Measurements from ENCODE around the gene TEX261.

Gene TEX261

DNA sequence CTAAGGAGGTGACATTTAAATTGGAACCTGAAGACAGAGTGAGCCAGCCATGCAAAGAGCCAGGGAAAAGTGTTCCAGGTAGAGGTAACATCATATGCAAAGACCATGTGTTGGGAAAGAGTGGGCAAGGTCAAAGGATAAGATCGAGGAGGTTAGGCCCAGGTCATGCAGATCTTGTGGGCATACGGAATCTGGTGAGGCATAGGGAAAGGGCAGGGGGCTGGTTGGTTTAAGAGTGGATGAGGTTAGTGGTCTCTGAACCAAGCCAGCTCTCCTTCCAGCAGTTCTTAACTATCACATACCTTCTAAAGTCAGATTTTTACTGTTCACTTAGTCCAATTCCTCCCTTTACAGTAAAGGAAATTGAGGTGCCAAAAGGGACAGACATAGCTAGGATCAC, 13.3 kb downstream of the TEX261 start:
- H3K4me3 ChIP-seq (IDR thresholded peaks at IDR 0.05; ENCODE audit: insufficient read depth, low read depth, low read length), result no peak overlapping the region
- H3K36me3 ChIP-seq (ENCODE audit: insufficient read depth), result no peaks in the 10 kb centered on the region
- H3K9ac ChIP-seq, result no peak overlapping the region
- no peaks in the 10 kb centered on the region for H3K27me3 ChIP-seq (ENCODE audit: insufficient read depth, low read depth)
- peaks cover 13% of the 10 kb centered on the region for H3K4me1 ChIP-seq (ENCODE audit: low read depth, poor library complexity, severe bottlenecking)
- H3K79me2 ChIP-seq (ENCODE audit: insufficient read depth, low read depth), result no peaks in the 10 kb centered on the region
- no peak overlapping the region for H3K4me2 ChIP-seq
- H4K20me1 ChIP-seq (ENCODE audit: insufficient read depth), result no peaks in the 10 kb centered on the region
- no peak overlapping the region for H3K27ac ChIP-seq
- TF ChIP-seq, protein P1, sequence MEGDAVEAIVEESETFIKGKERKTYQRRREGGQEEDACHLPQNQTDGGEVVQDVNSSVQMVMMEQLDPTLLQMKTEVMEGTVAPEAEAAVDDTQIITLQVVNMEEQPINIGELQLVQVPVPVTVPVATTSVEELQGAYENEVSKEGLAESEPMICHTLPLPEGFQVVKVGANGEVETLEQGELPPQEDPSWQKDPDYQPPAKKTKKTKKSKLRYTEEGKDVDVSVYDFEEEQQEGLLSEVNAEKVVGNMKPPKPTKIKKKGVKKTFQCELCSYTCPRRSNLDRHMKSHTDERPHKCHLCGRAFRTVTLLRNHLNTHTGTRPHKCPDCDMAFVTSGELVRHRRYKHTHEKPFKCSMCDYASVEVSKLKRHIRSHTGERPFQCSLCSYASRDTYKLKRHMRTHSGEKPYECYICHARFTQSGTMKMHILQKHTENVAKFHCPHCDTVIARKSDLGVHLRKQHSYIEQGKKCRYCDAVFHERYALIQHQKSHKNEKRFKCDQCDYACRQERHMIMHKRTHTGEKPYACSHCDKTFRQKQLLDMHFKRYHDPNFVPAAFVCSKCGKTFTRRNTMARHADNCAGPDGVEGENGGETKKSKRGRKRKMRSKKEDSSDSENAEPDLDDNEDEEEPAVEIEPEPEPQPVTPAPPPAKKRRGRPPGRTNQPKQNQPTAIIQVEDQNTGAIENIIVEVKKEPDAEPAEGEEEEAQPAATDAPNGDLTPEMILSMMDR (conservative IDR thresholded peaks at IDR 0.05; ENCODE audit: low read depth, low read length), result no peak
- H2AFZ ChIP-seq (ENCODE audit: low read depth), result no peak overlapping the region

DNA sequence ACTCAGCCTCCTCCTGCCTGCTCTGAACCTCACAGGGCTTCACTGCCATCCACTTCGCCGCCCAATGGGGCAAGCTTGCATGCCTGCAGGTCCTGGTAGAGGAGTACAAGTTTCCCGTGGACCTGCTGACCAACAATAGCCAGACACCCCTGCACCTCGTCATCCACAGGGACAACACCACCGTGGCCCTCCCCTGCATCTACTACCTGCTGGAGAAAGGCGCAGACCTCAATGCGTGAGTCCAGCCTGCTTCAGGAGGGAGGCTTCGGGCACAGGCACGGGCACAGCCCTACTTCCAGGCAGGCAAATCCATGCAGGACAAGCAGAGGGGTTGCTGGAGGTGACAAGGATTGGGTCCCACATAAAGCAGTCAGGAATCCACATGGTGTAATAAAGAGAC, 15.0 kb downstream of the TEX261 start:
- Histone ChIP-seq H3K36me3 (ENCODE audit: insufficient read depth) (no peaks in the 10 kb centered on the region), H3K79me2 (ENCODE audit: insufficient read depth, low read depth) (no peaks in the 10 kb centered on the region), H3K9ac (no peak overlapping the region), H4K20me1 (ENCODE audit: insufficient read depth) (no peaks in the 10 kb centered on the region), H3K4me1 (ENCODE audit: low read depth, poor library complexity, severe bottlenecking) (peaks cover 16% of the 10 kb centered on the region), H3K4me2 (no peak overlapping the region), H3K4me3 (IDR thresholded peaks at IDR 0.05; ENCODE audit: insufficient read depth, low read depth, low read length) (no peak overlapping the region), H3K27ac (no peak overlapping the region), H3K27me3 (ENCODE audit: insufficient read depth, low read depth) (no peaks in the 10 kb centered on the region), H2AFZ (ENCODE audit: low read depth) (no peak overlapping the region)
- TF ChIP-seq, protein P1 (conservative IDR thresholded peaks at IDR 0.05; ENCODE audit: low read depth, low read length), result no peak

DNA sequence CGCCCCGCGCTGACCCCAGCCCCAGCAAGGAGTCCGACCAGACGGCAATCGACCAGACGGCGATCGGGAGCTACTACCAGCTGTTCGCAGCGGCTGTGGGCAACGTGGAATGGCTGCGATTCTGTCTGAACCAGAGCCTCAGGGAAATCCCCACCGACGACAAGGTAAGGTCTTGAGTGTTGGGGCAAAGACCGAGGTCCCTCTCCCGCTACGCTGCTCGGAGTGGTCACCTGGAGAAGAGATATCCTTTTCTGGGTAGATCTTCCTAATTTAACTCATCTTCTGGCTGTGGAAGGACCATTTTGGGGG, 15.5 kb downstream of the TEX261 start:
- Histone ChIP-seq H3K36me3 (ENCODE audit: insufficient read depth) (no peaks in the 10 kb centered on the region), H3K79me2 (ENCODE audit: insufficient read depth, low read depth) (no peaks in the 10 kb centered on the region), H2AFZ (ENCODE audit: low read depth) (no peak overlapping the region), H3K27ac (no peak overlapping the region), H3K4me2 (no peak overlapping the region), H3K4me1 (ENCODE audit: low read depth, poor library complexity, severe bottlenecking) (peaks cover 16% of the 10 kb centered on the region), H3K4me3 (IDR thresholded peaks at IDR 0.05; ENCODE audit: insufficient read depth, low read depth, low read length) (no peak overlapping the region), H3K27me3 (ENCODE audit: insufficient read depth, low read depth) (no peaks in the 10 kb centered on the region), H3K9ac (no peak overlapping the region), H4K20me1 (ENCODE audit: insufficient read depth) (no peaks in the 10 kb centered on the region)
- TF ChIP-seq, protein P1 (conservative IDR thresholded peaks at IDR 0.05; ENCODE audit: low read depth, low read length), result no peak

DNA sequence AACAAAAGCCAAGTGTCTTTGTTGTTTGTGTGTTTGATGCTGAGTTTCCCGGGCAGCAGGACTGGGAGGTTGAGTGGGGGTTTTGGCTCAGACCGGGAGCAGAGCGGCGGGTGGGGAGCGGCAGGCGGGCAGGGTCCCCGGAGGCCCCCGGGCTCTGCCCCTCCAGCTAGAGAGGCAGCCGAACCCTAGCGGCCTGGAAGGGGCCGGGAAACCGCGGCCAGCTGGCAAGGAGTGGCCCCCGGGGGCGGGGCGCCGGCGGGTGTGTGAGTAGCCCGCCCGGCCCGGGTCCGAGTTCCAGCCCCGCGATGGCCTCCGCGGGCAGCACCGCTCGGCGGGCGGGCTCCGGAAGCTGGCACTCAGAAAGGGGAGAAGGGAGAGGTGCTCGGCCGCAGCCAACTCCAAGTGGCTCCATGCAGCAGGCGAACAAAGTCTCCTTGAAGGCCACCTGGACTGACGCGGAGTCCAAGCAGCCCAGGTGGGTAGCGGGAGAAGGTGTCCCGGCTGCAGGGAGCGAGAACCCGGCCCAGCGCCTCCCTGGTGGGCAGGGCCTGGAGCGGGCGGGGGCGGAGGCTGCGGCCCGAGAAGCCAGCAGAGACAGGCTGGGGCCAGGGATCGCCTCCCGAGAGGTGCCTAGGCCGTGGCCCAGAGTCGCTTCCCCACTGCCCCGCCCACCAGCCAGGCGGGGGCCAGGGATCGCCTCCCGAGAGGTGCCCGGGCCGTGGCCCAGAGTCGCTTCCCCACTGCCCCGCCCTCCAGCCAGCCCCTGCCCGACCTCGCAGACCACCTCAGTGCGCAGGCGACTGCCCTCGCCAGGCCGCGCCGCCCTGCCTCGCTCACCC, 16.1 kb downstream of the TEX261 start, which contains the start of gene ANKRD53:
ANKRD53 (plus strand) TSS at position 290 of the 839 bp plus-strand sequence; CDS start at position 306, 16 bp downstream.
- Histone ChIP-seq H3K4me1 (ENCODE audit: low read depth, poor library complexity, severe bottlenecking) (peaks cover 16% of the 10 kb centered on the region), H2AFZ (ENCODE audit: low read depth) (0 out of 2 replicates have a peak within 1 kb of the TSS, but pooled peaks have one; percentile 69)

More for the DNA sequence above, 16.1 kb downstream of the TEX261 start, which contains the start of gene ANKRD53:
- Histone ChIP-seq H4K20me1 (ENCODE audit: insufficient read depth) (no peaks in the 10 kb centered on the region), H3K27ac (no peak within 1 kb of the TSS; the same call in 1 of the 2 replicates), H3K9ac (no peak within 1 kb of the TSS), H3K79me2 (ENCODE audit: insufficient read depth, low read depth) (no peaks in the 10 kb centered on the region), H3K27me3 (ENCODE audit: insufficient read depth, low read depth) (no peaks in the 10 kb centered on the region), H3K4me3 (IDR thresholded peaks at IDR 0.05; ENCODE audit: insufficient read depth, low read depth, low read length) (peak within 1 kb of the TSS; percentile 91), H3K36me3 (ENCODE audit: insufficient read depth) (no peaks in the 10 kb centered on the region), H3K4me2 (peak within 1 kb of the TSS; percentile 39; the same call in 1 of the 2 replicates)
- TF ChIP-seq, protein P1 (conservative IDR thresholded peaks at IDR 0.05; ENCODE audit: low read depth, low read length), result no peak
